ENCODE data around the gene NAP1L3.

The NAP1L3 gene, protein sequence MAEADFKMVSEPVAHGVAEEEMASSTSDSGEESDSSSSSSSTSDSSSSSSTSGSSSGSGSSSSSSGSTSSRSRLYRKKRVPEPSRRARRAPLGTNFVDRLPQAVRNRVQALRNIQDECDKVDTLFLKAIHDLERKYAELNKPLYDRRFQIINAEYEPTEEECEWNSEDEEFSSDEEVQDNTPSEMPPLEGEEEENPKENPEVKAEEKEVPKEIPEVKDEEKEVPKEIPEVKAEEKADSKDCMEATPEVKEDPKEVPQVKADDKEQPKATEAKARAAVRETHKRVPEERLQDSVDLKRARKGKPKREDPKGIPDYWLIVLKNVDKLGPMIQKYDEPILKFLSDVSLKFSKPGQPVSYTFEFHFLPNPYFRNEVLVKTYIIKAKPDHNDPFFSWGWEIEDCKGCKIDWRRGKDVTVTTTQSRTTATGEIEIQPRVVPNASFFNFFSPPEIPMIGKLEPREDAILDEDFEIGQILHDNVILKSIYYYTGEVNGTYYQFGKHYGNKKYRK

DNA sequence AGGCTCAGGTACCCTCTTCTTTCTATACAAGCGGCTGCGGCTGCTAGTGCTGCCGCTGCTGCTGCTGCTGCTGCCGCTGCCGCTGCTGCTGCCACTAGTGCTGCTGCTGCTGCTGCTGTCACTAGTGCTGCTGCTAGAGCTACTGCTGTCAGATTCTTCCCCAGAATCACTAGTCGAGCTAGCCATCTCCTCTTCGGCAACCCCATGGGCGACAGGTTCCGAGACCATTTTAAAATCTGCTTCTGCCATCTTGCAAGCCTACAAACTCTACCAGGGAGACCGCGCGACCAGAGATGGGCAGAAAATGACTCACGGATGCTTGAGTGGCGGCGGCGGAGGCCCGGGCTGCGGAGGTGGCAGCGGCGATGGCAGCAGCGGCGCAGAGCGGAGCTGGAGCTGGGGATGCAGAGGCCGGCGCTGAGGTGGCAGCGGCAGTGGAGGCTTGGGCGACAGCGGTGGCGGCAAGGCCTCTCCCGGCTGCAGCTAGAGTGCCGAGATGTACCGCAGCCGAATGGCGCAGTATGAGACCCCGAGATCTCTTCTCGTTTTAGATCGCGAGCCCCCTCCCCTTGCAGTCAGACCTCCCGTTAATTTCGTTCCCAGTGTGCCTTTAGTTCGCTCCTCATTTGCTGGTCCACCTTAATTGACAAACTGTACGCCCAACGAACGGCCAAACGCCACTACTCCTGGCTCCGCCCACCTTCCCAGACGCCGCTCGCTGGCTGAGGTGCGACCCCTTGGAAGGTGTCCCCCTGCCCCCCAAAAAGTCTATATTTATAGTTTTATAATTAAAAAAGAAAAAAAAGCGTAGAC lies at the start of gene NAP1L3:
Gene NAP1L3, minus strand, starts transcription at position 523 of the 813 bp plus-strand sequence. Its CDS starts 274 bp downstream, at position 249.
- no peaks in the 10 kb centered on the region for H3K36me3 ChIP-seq
- no peak within 1 kb of the TSS for H3K4me2 ChIP-seq
- no peak within 1 kb of the TSS for H3K4me3 ChIP-seq
- H3K9me3 ChIP-seq (replicated peaks in 1 of 11) = peaks cover 0 to 14% (median 8%) of the 10 kb centered on the region in 11 experiments; a peak in 15 of 22 replicates
- no peak for TF ChIP-seq Cebpa-rat (IDR thresholded peaks at IDR 0.05)
- H4K20me1 ChIP-seq = peaks cover 0 to 7% (median 0%) of the 10 kb centered on the region in 11 experiments; a peak in 3 of 22 replicates
- H3K27ac ChIP-seq = no peak within 1 kb of the TSS
- no peak within 1 kb of the TSS for H3K9ac ChIP-seq
- peaks cover 66 to 98% (median 94%) of the 10 kb centered on the region in 11 experiments for H3K27me3 ChIP-seq
- no peaks in the 10 kb centered on the region for H3K4me1 ChIP-seq

DNA sequence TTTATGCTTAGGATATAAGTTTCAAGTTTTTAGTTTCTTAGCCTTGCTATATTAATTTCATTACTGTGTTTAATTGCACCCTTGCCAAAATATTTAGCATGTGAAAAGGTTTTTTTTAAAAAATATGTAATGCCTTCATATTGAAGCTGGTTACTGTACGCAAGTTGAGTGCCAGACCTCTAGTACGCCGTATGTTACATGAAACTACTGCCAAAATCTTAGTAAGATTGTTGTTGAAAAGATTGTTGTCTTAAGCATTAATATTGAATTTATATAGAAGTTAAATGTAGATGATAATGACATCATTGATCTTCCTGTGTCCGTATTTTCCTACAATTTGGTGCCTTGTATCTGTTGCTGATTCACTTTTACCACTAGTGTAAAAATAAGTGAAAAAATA lies 37.7 kb upstream of the NAP1L3 start:
- Histone ChIP-seq H3K27ac (no peak overlapping the region), H3K4me3 (no peak overlapping the region), H3K27me3 (peaks cover 68 to 100% (median 87%) of the 10 kb centered on the region in 11 experiments), H3K4me2 (no peak overlapping the region), H4K20me1 (no peaks in the 10 kb centered on the region; a peak in 1 of 22 replicates), H3K9ac (no peak overlapping the region), H3K36me3 (no peaks in the 10 kb centered on the region), H3K4me1 (no peaks in the 10 kb centered on the region), H3K9me3 (replicated peaks in 1 of 11) (no peaks in the 10 kb centered on the region)
- TF ChIP-seq Cebpa-rat (IDR thresholded peaks at IDR 0.05) = no peak

DNA sequence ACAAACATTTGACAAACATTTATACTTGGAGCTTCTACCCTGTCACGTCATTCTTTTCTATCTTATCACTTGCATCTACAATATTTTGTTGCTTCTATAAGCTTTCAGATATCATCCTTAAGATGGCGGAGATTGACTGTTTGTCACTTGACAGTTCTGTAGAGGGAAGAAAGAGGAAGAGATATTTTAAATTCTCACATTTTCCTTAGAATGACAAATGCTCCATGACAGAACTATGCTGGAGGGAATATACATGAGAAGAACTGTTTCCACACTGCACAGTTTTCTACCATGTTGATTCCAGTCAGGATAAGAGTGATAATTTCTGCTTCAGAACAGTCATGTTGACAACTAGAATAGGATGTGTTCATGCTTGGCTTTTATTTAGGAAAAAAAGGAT lies 30.3 kb upstream of the NAP1L3 start:
- H4K20me1 ChIP-seq = no peaks in the 10 kb centered on the region
- no peak for TF ChIP-seq Cebpa-rat (IDR thresholded peaks at IDR 0.05)
- no peaks in the 10 kb centered on the region for H3K4me1 ChIP-seq
- H3K4me3 ChIP-seq = no peak overlapping the region
- no peak overlapping the region for H3K27ac ChIP-seq
- H3K27me3 ChIP-seq = peaks cover 65 to 100% (median 97%) of the 10 kb centered on the region in 11 experiments
- H3K9me3 ChIP-seq (replicated peaks in 1 of 11) = no peaks in the 10 kb centered on the region
- H3K36me3 ChIP-seq = no peaks in the 10 kb centered on the region
- H3K9ac ChIP-seq = no peak overlapping the region
- H3K4me2 ChIP-seq = no peak overlapping the region

DNA sequence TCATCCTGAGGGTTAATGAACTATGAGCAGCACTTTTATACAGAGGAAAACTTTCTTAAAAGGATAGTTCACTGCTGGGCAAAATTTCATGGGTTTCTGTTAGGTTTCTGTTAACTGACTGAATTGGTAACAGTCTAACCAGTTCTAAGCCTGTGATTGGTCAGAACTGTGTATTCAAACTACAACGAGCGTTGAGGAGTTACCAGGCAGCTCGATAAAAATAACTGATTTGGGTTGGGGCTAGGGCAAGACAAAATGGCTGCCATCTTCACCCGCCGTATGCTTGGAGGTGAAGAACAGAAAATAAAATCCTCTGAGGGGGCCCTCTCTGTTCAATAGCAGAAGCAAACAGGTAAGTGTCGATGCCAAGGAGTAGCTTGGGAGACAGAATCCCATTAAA lies 22.6 kb upstream of the NAP1L3 start:
- Histone ChIP-seq H3K27ac (no peak overlapping the region), H3K27me3 (peaks cover 65 to 96% (median 89%) of the 10 kb centered on the region in 11 experiments), H3K4me1 (no peaks in the 10 kb centered on the region), H3K36me3 (no peaks in the 10 kb centered on the region), H3K9ac (no peak overlapping the region), H4K20me1 (no peaks in the 10 kb centered on the region), H3K4me2 (no peak overlapping the region), H3K9me3 (replicated peaks in 1 of 11) (0 out of 22 replicates have a peak, but pooled peaks cover 0 to 4% (median 0%) of the 10 kb centered on the region in 11 experiments), H3K4me3 (no peak overlapping the region)
- TF ChIP-seq Cebpa-rat (IDR thresholded peaks at IDR 0.05) = no peak

DNA sequence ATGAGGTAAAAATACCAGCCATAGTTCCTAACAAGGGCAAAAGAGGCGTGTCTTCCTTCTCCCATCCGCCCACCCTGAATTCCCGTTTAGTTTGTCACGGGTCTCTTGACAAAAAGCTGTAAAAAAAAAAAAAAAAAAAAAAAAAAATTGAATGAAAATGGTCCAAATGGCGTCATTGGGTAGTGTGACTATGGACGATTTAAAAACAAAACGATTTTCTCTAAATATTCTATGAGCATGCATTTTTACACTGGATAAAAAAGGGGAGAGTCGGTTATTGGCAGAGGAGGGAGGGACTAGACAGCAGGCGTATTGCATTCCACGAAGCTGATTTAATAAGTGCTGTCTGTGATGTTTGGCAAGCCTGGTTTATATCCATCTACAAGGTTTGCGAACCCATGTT lies 492 bp upstream of the NAP1L3 start, which contains the start of gene FAM133A:
Gene FAM133A, plus strand, starts transcription at position 338 of the 403 bp plus-strand sequence. CDS start 35,214 bp downstream, outside the sequence.
- Histone ChIP-seq H3K9ac (no peak within 1 kb of the TSS), H3K4me3 (no peak within 1 kb of the TSS), H3K27me3 (peaks cover 64 to 98% (median 94%) of the 10 kb centered on the region in 11 experiments), H4K20me1 (peaks cover 0 to 7% (median 0%) of the 10 kb centered on the region in 11 experiments; a peak in 4 of 22 replicates), H3K4me1 (no peaks in the 10 kb centered on the region), H3K4me2 (no peak within 1 kb of the TSS), H3K36me3 (no peaks in the 10 kb centered on the region), H3K9me3 (replicated peaks in 1 of 11) (peaks cover 0 to 14% (median 8%) of the 10 kb centered on the region in 11 experiments; a peak in 15 of 22 replicates), H3K27ac (no peak within 1 kb of the TSS)
- no peak for TF ChIP-seq Cebpa-rat (IDR thresholded peaks at IDR 0.05)

DNA sequence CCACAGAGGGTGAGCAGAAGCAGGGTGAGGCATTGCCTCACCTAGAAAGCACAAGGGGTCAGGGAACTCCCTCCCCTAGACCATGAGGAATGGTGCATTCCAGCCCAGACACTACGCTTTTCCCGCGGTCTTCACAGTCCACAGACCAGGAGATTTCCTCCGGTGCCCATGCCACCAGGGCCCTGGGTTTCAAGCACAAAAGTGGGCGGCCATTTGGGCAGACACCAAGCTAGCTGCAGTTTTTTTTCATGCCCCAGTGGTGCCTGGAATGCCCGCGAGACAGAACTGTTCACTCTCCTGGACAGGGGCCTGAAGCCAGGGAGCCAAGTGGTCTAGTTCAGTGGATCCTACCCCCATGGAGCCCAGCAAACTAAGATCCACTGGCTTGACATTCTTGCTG lies 12.8 kb downstream of the NAP1L3 start:
- H3K4me3 ChIP-seq = no peak overlapping the region
- no peak overlapping the region for H3K27ac ChIP-seq
- no peaks in the 10 kb centered on the region for H3K4me1 ChIP-seq
- H3K27me3 ChIP-seq = peaks cover 62 to 99% (median 91%) of the 10 kb centered on the region in 11 experiments
- H3K36me3 ChIP-seq = no peaks in the 10 kb centered on the region
- no peak overlapping the region for H3K4me2 ChIP-seq
- no peak overlapping the region for H3K9ac ChIP-seq
- no peaks in the 10 kb centered on the region; a peak in 3 of 22 replicates for H4K20me1 ChIP-seq
- no peak for TF ChIP-seq Cebpa-rat (IDR thresholded peaks at IDR 0.05)
- no peaks in the 10 kb centered on the region for H3K9me3 ChIP-seq (replicated peaks in 1 of 11)

DNA sequence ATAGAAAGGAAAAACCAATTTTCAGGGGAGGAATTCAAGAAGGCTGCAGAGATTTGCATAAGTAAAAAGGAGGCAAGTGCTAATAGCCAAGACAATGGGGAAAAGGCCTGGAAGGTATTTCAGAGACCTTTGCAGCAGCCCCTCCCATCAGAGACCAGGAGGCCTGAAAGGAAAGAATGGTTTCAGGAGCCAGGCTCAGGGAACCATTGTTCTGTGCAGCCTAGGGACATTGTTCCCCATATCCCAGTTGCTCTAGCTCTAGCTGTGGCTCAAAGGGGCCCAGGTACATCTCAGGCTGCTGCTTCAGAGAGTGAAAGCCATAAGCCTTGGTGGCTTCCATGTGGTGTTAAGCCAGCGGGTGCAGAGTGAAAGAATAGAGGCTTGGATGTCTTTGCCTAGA lies 24.0 kb downstream of the NAP1L3 start:
- no peak overlapping the region for H3K4me3 ChIP-seq
- H3K9ac ChIP-seq = no peak overlapping the region
- TF ChIP-seq Cebpa-rat (IDR thresholded peaks at IDR 0.05) = no peak
- no peaks in the 10 kb centered on the region for H3K4me1 ChIP-seq
- H3K9me3 ChIP-seq (replicated peaks in 1 of 11) = peaks cover 5 to 16% (median 12%) of the 10 kb centered on the region in 11 experiments; a peak in 16 of 22 replicates
- no peak overlapping the region for H3K27ac ChIP-seq
- H4K20me1 ChIP-seq = no peaks in the 10 kb centered on the region
- H3K4me2 ChIP-seq = no peak overlapping the region
- H3K36me3 ChIP-seq = no peaks in the 10 kb centered on the region
- peaks cover 48 to 98% (median 87%) of the 10 kb centered on the region in 11 experiments; a peak in 21 of 22 replicates for H3K27me3 ChIP-seq

DNA sequence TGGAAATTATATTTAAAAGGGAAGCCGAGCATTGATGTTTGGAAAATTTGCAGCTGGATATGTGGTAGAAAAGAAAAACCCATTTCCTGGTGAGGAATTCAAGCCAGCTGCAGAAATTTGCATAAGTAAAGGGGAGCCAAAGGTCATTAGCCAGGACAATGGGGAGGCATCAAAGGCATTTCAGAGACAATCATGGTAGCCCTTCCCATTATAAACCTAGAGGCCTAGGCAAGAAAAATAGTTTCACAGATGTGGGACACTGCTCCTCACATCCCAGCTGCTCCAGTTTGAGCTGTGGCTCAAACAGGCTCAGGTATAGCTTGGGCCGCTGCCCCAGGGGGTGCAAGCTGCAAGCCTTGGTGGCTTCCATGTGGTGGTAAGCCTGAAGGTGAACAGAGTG lies 35.8 kb downstream of the NAP1L3 start:
- Histone ChIP-seq H4K20me1 (no peaks in the 10 kb centered on the region), H3K27me3 (peaks cover 22 to 66% (median 52%) of the 10 kb centered on the region in 11 experiments; a peak in 19 of 22 replicates), H3K9me3 (replicated peaks in 1 of 11) (peaks cover 0 to 22% (median 5%) of the 10 kb centered on the region in 11 experiments; a peak in 10 of 22 replicates), H3K36me3 (no peaks in the 10 kb centered on the region), H3K4me1 (no peaks in the 10 kb centered on the region), H3K9ac (no peak overlapping the region), H3K27ac (no peak overlapping the region), H3K4me2 (no peak overlapping the region), H3K4me3 (no peak overlapping the region)
- no peak for TF ChIP-seq Cebpa-rat (IDR thresholded peaks at IDR 0.05)
